Activated naive CD8-positive, alpha-beta T cell (primary cell): ENCODE data around the gene DOCK11.
A peak's percentile ranks its signal among the peaks of the same experiment; 100 is the strongest.
"Not testable (repeated sequence)": the region's sequence is repeated elsewhere in the genome, so short reads cannot be mapped to it uniquely, and the experiment has no call there.

Experiments used
- H3K27ac Mint-ChIP-seq: one replicate; pipeline ENCODE4 v1.8.0; 2021; ENCODE audit warnings: mixed read lengths
- H3K27me3 Mint-ChIP-seq: one replicate; pipeline ENCODE4 v1.8.0; 2021; ENCODE audit warnings: mixed read lengths
- H3K36me3 Mint-ChIP-seq: one replicate; pipeline ENCODE4 v1.8.0; 2021; ENCODE audit warnings: mixed read lengths
- H3K4me1 Mint-ChIP-seq: one replicate; pipeline ENCODE4 v1.8.0; 2021; ENCODE audit warnings: low read depth, mixed read lengths
- H3K4me3 Mint-ChIP-seq: one replicate; pipeline ENCODE4 v1.8.0; 2021; ENCODE audit warnings: mild to moderate bottlenecking, mixed read lengths
- H3K9me3 Mint-ChIP-seq: one replicate; pipeline ENCODE4 v1.8.0; 2021; ENCODE audit warnings: low read depth, mixed read lengths

Gene DOCK11

DNA sequence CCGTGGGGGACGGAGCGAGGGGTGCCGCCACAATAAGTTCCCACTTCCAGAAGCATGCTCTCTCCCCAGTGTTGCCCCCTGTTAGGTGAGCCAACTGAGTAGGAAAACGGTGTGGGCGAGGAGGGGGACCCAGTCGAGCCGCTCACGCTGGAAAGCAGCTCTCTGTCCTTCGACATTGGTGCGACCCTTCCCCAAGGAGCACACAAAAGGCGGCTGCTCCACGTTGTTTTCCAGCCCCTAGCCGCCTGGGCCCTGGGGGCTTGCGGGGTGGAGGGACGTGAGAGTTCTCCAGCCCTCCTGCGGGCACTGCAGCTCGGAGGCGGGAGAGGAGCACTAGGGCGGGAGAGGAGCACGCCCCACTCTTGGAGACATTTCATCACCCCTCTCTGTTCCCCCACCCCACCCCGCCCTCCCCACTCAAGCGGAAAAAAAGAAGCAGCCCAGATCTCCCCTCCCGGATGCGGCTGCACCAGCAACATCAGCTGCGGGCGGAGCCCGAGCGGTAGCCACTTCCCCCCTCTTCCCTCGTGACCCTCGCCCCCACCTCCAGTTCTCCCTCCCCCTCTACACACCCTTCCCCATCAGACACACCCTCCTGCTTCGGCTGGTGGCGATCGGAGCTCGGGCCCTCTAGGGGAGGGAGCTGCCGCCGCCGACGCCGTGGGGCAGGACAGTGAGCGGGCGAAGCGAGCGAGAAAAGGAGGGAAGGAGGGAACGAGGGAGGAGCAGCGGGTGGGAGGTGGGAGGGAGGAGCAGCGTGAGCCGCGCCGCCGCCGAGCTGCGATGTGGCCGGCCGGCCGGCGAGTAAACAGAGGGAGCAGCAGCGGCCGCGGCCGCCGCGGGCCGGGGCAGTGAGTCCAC, at the start of gene DOCK11:
TSS of gene DOCK11 (plus strand) at position 755 of the 861 bp plus-strand sequence. CDS start 157 bp downstream, outside the sequence.
- Mint-ChIP-seq H3K27ac (peak within 1 kb of the TSS; percentile 96), H3K4me3 (peak within 1 kb of the TSS; percentile 97), H3K4me1 (peaks cover 30% of the 10 kb centered on the region), H3K9me3 (no peaks in the 10 kb centered on the region), H3K36me3 (no peaks in the 10 kb centered on the region), H3K27me3 (no peaks in the 10 kb centered on the region)

DNA sequence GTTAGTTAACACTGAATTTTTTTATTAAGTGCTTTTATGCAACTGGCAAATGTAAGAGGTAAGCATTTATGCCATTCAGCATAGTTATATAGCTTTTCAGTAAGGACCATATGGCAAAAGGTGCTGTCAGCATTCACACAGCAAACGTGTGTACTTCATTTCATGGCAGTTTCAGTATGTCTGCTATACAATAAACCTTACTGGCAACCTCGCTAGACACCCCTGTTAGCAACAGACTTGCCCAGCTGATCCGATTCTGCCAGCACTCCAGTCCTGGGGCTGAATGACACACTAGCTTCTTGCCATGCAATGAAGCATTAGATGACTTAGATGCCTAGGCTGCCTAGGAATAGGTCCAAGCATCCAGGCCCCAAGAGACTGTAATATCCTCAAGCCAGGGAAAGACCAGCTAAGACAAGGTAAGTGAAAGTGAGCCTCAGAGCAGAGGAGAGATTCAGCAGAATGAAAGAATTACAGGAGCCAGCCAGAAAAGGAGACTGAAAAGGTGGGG, 47.3 kb upstream of the DOCK11 start:
- Mint-ChIP-seq H3K27ac (no peak overlapping the region), H3K4me3 (no peak overlapping the region), H3K27me3 (no peaks in the 10 kb centered on the region), H3K9me3 (no peaks in the 10 kb centered on the region), H3K4me1 (no peaks in the 10 kb centered on the region), H3K36me3 (peaks cover 1% of the 10 kb centered on the region)

DNA sequence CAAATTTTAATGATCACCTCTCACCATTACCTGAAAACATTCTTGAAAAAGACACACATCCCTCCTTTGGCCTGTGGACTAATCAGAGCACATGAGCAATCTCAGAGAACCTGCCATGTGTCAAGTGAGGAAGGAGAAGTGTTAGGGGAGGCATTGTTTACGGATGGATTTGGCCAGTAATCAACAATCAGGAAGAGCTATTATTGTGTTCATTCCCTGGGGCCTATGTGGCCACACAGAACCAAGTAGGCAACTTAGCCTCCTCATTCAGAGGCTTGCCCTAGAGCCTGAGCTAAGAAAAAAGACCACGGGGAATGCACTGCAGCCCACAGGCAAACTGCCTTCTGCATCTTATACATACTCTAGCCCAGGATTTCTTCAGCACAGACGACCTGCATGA, 40.6 kb upstream of the DOCK11 start:
- H3K36me3 Mint-ChIP-seq: no peaks in the 10 kb centered on the region
- H3K9me3 Mint-ChIP-seq: no peaks in the 10 kb centered on the region
- H3K4me3 Mint-ChIP-seq: no peak overlapping the region
- H3K27ac Mint-ChIP-seq: no peak overlapping the region
- H3K27me3 Mint-ChIP-seq: no peaks in the 10 kb centered on the region
- no peaks in the 10 kb centered on the region for H3K4me1 Mint-ChIP-seq

DNA sequence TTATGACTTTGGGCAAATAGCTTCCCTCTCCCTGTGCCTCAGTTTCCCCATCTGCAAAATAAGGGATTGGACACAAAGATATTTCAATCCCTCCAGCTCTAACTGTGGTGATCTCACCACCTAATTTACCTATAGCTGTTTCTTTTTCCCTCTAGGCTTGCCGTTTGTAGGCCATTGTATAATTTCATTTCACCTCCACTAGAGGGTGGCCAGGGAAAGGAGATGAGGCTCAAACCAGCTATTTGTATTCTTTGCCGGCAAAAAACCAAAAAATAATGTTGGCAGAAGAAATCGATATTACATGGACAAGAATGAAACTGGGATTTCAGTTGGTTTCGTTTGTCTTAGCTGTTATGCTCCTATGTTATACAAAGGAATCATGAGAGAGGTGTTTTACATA, 36.1 kb upstream of the DOCK11 start:
- H3K36me3 Mint-ChIP-seq: no peaks in the 10 kb centered on the region
- no peak overlapping the region for H3K27ac Mint-ChIP-seq
- no peaks in the 10 kb centered on the region for H3K4me1 Mint-ChIP-seq

DNA sequence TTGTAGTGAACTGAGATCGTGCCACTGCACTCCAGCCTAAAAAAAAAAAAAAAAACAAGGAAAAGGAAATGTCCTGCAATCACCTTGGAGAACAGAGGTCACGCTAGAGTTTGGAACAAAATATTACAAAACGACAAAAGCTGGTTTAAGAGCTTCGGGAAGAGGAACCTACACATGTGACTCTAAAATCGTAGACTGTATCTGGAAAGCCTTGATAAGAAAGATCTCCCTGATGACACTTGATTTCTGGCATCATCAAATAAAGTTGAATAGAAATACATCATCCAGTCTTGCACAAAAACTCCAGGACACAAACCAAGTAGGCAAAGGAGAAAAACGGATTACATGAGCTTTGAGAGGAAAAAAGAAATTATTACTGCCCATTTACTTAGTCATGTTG, 31.1 kb upstream of the DOCK11 start:
- no peaks in the 10 kb centered on the region for H3K4me1 Mint-ChIP-seq
- H3K27me3 Mint-ChIP-seq: peaks cover 1% of the 10 kb centered on the region
- no peaks in the 10 kb centered on the region for H3K9me3 Mint-ChIP-seq
- H3K4me3 Mint-ChIP-seq: no peak overlapping the region
- no peak overlapping the region for H3K27ac Mint-ChIP-seq
- H3K36me3 Mint-ChIP-seq: no peaks in the 10 kb centered on the region

More for the DNA sequence above, 36.1 kb upstream of the DOCK11 start:
- H3K27me3 Mint-ChIP-seq: no peaks in the 10 kb centered on the region
- no peak overlapping the region for H3K4me3 Mint-ChIP-seq
- H3K9me3 Mint-ChIP-seq: no peaks in the 10 kb centered on the region

DNA sequence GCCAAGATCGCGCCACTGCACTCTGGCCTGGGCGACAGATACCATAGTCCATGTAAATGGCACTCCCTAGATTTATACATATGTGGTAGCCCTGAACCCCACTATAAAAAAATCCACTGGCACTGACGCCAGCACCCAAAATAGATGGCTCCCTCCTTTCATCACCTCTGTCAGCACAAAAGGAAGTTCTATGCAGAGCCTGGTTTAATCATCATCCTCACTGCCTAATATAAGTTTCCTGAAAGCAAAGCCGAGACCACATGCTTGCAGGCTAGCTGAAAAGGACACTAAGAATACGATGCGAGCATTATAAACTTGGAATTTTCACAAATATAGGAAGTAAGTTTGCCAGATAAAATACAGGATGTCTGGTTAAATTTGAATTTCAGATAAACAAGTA, 27.5 kb upstream of the DOCK11 start:
- Mint-ChIP-seq H3K4me1 (no peaks in the 10 kb centered on the region), H3K27ac (no peak overlapping the region), H3K9me3 (no peaks in the 10 kb centered on the region), H3K4me3 (no peak overlapping the region), H3K36me3 (no peaks in the 10 kb centered on the region), H3K27me3 (peaks cover 1% of the 10 kb centered on the region)

DNA sequence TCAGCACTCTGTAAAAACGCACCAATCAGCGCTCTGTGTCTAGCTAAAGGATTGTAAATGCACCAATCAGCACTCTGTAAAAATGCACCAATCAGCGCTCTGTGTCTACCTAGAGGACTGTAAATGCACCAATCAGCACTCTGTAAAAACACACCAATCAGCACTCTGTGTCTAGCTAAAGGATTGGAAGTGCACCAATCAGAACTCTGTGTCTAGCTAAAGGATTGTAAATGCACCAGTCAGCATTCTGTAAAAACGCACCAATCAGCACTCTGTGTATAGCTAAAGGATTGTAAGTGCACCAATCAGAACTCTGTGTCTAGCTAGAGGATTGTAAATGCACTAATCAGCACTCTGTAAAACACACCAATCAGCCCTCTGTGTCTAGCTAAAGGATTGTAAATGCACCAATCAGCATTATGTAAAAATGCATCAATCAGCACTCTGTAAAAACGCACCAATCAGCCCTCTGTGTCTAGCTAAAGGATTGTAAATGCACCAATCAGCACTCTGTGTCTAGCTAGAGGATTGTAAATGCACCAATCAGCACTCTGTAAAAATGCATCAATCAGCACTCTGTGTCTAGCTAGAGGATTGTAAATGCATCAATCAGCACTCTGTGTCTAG, 24.8 kb upstream of the DOCK11 start:
- H3K27me3 Mint-ChIP-seq, H3K36me3 Mint-ChIP-seq, H3K4me1 Mint-ChIP-seq, H3K9me3 Mint-ChIP-seq, H3K27ac Mint-ChIP-seq, H3K4me3 Mint-ChIP-seq: not testable (repeated sequence)

DNA sequence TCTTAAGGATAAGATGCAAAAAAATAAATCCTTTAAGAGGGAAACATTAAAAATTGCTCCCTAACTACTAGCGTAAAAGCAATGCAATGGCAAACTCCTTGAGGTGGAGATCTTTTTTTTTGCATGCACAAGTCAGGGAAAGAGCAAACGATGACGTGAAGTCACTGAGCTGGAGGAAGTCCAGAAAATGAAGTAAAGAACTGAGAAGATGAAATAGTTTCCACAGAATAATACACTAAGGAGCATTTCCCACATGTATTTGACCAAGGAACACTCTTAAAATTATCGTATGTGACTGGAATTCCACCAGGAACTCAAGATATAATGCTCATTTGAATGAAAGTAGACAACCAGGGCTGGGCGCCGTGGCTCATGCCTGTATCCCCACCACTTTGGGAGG, 21.0 kb upstream of the DOCK11 start:
- Mint-ChIP-seq H3K27me3 (no peaks in the 10 kb centered on the region), H3K27ac (no peak overlapping the region), H3K4me3 (no peak overlapping the region), H3K9me3 (no peaks in the 10 kb centered on the region), H3K36me3 (no peaks in the 10 kb centered on the region), H3K4me1 (no peaks in the 10 kb centered on the region)

DNA sequence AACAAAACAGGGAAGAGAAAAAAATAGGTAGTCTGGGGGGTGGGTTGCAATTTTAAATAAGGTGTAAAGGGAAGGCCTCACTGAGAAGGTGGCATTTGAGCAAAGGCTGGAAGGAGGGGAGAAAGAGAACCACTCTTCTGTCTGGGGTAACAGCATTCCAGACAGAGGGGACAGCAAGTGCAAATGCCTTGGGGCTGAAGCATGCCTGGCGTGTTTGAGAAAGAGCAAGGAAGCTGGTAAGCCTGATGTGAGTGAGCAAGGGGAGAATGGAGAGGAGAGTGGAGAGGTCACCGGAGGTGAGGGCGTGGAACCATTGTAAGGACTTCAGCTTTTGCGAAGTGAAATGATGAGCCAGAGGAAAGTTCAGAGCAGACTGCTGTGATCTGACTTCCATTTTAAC, 19.7 kb upstream of the DOCK11 start:
- Mint-ChIP-seq H3K4me3 (no peak overlapping the region), H3K27ac (no peak overlapping the region), H3K4me1 (no peaks in the 10 kb centered on the region), H3K9me3 (no peaks in the 10 kb centered on the region), H3K27me3 (no peaks in the 10 kb centered on the region), H3K36me3 (no peaks in the 10 kb centered on the region)

DNA sequence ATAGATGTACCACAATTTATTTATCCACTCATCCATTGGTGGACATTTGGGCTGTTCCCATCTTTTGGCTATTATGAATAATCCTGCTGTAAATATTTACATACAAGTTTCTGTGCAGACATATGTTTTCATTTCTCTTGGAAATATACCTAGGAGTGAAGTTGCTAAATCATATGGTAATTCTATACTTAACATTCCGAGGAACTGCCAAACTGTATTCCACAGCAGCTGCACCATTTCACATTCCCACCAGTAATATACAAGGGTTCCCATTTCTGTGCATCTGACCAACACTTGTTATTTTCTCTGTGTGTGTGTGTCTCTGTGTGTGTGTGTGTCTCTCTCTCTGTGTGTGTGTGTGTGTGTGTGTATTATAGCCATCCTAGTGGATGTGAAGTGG, 15.4 kb upstream of the DOCK11 start:
- Mint-ChIP-seq H3K4me1 (no peaks in the 10 kb centered on the region), H3K27me3 (no peaks in the 10 kb centered on the region), H3K36me3 (no peaks in the 10 kb centered on the region), H3K9me3 (no peaks in the 10 kb centered on the region), H3K27ac (no peak overlapping the region), H3K4me3 (no peak overlapping the region)

DNA sequence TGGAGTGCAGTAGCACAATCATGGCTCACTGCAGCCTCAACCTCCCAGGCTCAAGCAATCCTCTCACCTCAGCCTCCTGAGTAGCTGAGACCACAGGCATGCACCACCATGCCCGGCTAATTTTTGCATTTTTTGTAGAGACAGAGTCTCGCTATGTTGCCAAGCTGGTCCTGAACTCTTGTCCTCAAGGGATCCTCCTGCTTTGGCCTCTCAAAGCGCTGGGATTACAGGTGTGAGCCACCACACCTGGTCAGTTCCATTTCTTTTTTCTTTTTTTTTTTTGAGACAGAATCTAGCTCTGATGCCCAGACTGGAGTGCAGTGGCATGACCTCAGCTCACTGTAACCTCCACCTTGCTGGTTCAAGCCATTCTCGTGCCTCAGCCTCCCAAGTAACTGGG, 13.2 kb upstream of the DOCK11 start:
- not testable (repeated sequence) for H3K27me3 Mint-ChIP-seq, H3K4me3 Mint-ChIP-seq, H3K9me3 Mint-ChIP-seq, H3K36me3 Mint-ChIP-seq, H3K4me1 Mint-ChIP-seq, H3K27ac Mint-ChIP-seq

DNA sequence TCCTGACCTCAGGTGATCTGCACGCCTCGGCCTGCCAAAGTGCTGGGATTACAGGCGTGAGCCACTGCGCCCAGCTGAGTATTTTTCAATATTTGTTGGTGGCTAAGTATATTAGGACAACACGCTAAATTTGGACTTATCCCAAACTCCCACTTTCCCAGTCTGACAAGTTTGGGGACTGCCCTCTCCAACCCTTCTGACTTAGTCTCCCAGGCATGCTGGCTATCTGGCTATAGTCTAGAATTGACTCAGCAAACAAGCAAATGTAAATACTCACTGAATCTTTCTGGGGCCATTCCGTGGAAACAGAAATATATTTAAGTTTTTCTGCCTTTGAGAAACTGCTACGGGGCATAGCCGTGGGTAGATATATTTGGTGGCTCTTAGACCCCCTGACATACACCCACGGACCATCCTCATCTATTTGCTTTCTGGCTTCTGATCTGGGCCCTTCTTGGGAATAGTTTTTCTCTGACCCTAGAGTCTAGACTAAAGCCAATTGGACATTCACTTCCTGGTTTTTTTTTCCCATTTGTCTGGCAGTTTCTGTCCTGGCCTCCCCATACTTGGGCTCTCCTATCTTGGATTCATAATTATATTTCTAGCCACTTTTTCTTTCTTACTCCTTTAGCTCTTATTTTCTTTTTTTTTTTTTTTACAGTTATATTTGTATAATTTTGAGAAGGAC, 11.3 kb upstream of the DOCK11 start:
- Mint-ChIP-seq H3K27ac (no peak overlapping the region), H3K4me1 (no peaks in the 10 kb centered on the region), H3K27me3 (no peaks in the 10 kb centered on the region), H3K36me3 (no peaks in the 10 kb centered on the region), H3K9me3 (no peaks in the 10 kb centered on the region), H3K4me3 (no peak overlapping the region)

DNA sequence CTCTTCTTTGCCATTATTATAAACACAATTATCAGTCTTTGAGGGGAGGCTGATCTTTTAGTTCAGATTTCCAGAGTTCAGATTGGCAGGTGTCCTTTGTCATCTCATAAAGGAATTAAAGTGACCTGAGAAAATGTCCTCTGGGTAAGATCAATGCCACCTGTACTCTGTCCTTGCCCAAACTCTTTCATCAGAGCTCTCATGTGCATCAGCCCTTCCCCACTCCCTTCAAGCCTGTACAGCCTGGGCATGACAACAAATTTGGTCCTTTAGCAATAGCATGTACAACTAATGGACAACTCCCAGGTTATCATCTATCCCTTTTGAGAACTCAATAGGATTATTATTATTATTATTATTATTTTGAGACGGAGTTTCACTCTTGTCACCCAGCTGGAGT, 8.9 kb upstream of the DOCK11 start:
- H3K4me3 Mint-ChIP-seq, H3K27me3 Mint-ChIP-seq, H3K9me3 Mint-ChIP-seq, H3K27ac Mint-ChIP-seq, H3K4me1 Mint-ChIP-seq, H3K36me3 Mint-ChIP-seq: not testable (repeated sequence)

DNA sequence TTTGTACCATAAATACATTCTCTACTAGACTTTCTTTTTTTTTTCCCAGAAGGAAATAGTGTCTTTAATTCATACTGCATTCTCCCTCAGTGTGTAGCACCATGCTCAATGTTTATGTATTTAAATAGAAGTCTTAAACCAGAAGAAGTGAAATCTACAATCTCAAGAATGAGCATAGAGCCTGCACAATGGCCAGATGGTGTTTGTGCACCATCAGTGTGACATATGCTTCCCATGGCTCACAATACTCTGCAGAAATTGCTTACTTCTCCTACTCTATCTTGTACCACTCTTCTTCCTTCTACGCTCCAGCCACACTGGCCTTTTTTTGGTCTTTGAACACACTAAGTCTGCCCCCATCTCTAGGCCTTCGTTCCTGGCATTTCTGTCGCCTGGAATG, 2.6 kb upstream of the DOCK11 start:
- no peaks in the 10 kb centered on the region for H3K36me3 Mint-ChIP-seq
- no peak overlapping the region for H3K4me3 Mint-ChIP-seq
- H3K27me3 Mint-ChIP-seq: no peaks in the 10 kb centered on the region
- H3K27ac Mint-ChIP-seq: no peak overlapping the region
- peaks cover 16% of the 10 kb centered on the region for H3K4me1 Mint-ChIP-seq
- H3K9me3 Mint-ChIP-seq: no peaks in the 10 kb centered on the region

DNA sequence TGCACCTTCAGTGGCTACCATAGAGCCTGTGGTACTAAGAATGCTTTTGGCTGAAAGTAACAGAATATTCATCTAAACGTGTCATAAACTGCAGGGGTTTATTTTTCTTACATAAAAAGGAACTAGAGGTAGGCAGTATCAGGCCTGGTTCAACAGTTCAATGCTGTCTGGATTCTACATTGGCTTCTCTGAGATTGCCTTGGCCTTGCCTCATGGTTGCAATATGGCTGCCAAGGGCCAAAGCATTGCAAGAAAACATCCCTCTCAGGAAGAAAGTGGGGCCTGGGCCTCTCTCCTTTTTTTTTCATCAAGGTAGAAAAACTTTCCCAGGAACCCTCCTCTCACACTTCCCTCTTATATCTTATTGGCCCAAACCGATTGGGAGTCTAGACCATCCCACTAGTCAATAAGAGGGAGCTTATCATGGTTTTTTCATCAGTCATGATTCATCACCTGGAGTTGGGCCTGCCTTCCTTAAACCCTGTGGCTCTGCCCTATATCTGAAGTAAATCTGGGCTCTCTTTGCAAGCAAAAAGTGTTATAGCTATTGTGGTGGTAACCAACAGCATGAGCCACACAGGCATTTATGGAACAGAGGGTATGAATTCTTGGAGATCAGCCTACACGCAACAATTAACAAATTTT, 1.8 kb upstream of the DOCK11 start:
- no peak overlapping the region for H3K4me3 Mint-ChIP-seq

More for the DNA sequence above, 1.8 kb upstream of the DOCK11 start:
- Mint-ChIP-seq H3K36me3 (no peaks in the 10 kb centered on the region), H3K27ac (no peak overlapping the region), H3K9me3 (no peaks in the 10 kb centered on the region), H3K4me1 (peaks cover 21% of the 10 kb centered on the region), H3K27me3 (no peaks in the 10 kb centered on the region)
